ENCODE results near the gene PPTC7. TPM values are rescaled to one million over a fixed set of nuclear protein-coding genes. Genes with fewer than 3 reads are reported as not detected.

The PPTC7 gene
- total and polyA plus RNA-seq, 2 of the 8 experiments (the other 6 are each of a cell fraction or from before 2014, with no cell fraction given): 8.1 to 15.9 TPM

GRCh38 chr12:110560048-110560447 is 23.1 kb downstream of the PPTC7 start:
- no peak overlapping the region for H3K56ac ChIP-seq (replicated peaks; ENCODE audit: insufficient read length, low read depth, low read length)
- H2BK5ac ChIP-seq (ENCODE audit: low read depth, low read length): no peak overlapping the region
- H3K18ac ChIP-seq (ENCODE audit: extremely low read depth, low read length): no peak overlapping the region
- no peaks in the 10 kb centered on the region for H3K27me3 ChIP-seq (replicated peaks in 1 of 4; ENCODE audit: control insufficient read depth in 3 of 4, extremely low read depth in 1 of 4, insufficient read depth in 3 of 4, low read length in 3 of 4)
- H3K4me2 ChIP-seq (ENCODE audit: insufficient read depth in 1 of 2, low read depth in 2 of 2, low read length in 2 of 2): no peak overlapping the region
- no peak overlapping the region for H3K14ac ChIP-seq (ENCODE audit: insufficient read length)
- H3K79me1 ChIP-seq (ENCODE audit: low read depth, low read length): peaks cover 7% of the 10 kb centered on the region; the same call in 1 of the 2 replicates
- no peaks in the 10 kb centered on the region for H3K9me3 ChIP-seq (ENCODE audit: insufficient read depth in 2 of 2, low read depth in 1 of 2, low read length in 1 of 2)
- H3K27ac ChIP-seq (ENCODE audit: low read depth, low read length): no peak overlapping the region
- no peak overlapping the region for H3K9ac ChIP-seq (replicated peaks in 1 of 4; ENCODE audit: extremely low read depth in 1 of 4, low read depth in 3 of 4, low read length in 3 of 4)
- H3K79me2 ChIP-seq (ENCODE audit: control insufficient read depth in 1 of 2, insufficient read depth in 2 of 2, low read length in 2 of 2): peaks cover 0 to 80% of the 10 kb centered on the region in 2 experiments; a peak in 2 of 4 replicates
- no peaks in the 10 kb centered on the region for H3K23me2 ChIP-seq (ENCODE audit: low read depth, low read length)
- H4K91ac ChIP-seq (replicated peaks; ENCODE audit: insufficient read length, low read length): no peak overlapping the region
- H2BK20ac ChIP-seq (ENCODE audit: low read length): no peak overlapping the region
- H2AFZ ChIP-seq (ENCODE audit: low read length): no peak overlapping the region
- DNase-seq (ENCODE audit: low read depth in 1 of 2, low spot score in 2 of 2) (no peak), FAIRE-seq (no peak)
- no peak overlapping the region for H3K4ac ChIP-seq (replicated peaks; ENCODE audit: insufficient read length, low read depth, low read length)
- H4K8ac ChIP-seq (ENCODE audit: extremely low read depth, insufficient read depth, low read length): no peak overlapping the region
- ChIA-PET CTCF (ENCODE audit: partially characterized antibody) (interaction anchor here (1.0 to 1.5 kb wide), 3 partner anchors 11 to 54 kb away, joined by 3 to 6 read pairs (median 4); partner anchors contain the start of gene TCTN1), POLR2A (ENCODE audit: partially characterized antibody) (no interaction called here)
- no peak overlapping the region for H3K4me3 ChIP-seq (ENCODE audit: extremely low read depth in 1 of 4, insufficient read depth in 2 of 4, low read depth in 3 of 4, low read length in 4 of 4)
- no peak overlapping the region for H3K23ac ChIP-seq (ENCODE audit: insufficient read length)
- no peak overlapping the region for H2BK12ac ChIP-seq (ENCODE audit: low read depth, low read length)
- H3K36me3 ChIP-seq (ENCODE audit: control insufficient read depth in 2 of 4, insufficient read depth in 4 of 4, low read length in 3 of 4): no peaks in the 10 kb centered on the region
- H4K5ac ChIP-seq (ENCODE audit: insufficient read length, low read depth, low read length): no peak overlapping the region
- peaks cover 0 to 6% of the 10 kb centered on the region in 2 experiments for H4K20me1 ChIP-seq (replicated peaks in 1 of 2; ENCODE audit: control insufficient read depth in 1 of 2, insufficient read depth in 2 of 2, low read length in 2 of 2)
- H2BK120ac ChIP-seq (replicated peaks; ENCODE audit: low read depth, low read length): no peak overlapping the region
- no peak overlapping the region for H2AK5ac ChIP-seq (ENCODE audit: low read depth, low read length)
- H3K4me1 ChIP-seq (replicated peaks in 1 of 4; ENCODE audit: control insufficient read depth in 3 of 4, insufficient read depth in 4 of 4, low read length in 3 of 4): no peaks in the 10 kb centered on the region
- 97% methylated on average over 5 of the region's 5 CpGs; no CpG with 5 or more reads in 1 of the 2 experiments for WGBS, 2 experiments (ENCODE audit: extremely low coverage in 1 of 2, insufficient coverage in 1 of 2, insufficient read length in 1 of 2, insufficient replicate concordance in 2 of 2, low coverage in 1 of 2, low lambda C conversion rate in 2 of 2, missing lambda C conversion rate in 1 of 2)
- H2BK15ac ChIP-seq (ENCODE audit: low read length): no peak overlapping the region
- TF ChIP-seq ATF2 (IDR thresholded peaks at IDR 0.05; ENCODE audit: low read length) (no peak), KDM1A (IDR thresholded peaks at IDR 0.05; ENCODE audit: borderline replicate concordance, low read length) (no peak)
